Activated CD8-positive, alpha-beta memory T cell treated with anti-CD3 and anti-CD28 coated beads, Interleukin-2, amount 10 ng/mL, durations not matched to agents 7 days and 5 days (primary cell): Measurements from ENCODE around the gene TMEM168. TPM values are rescaled to one million over a fixed set of nuclear protein-coding genes. Genes with fewer than 3 reads are reported as not detected.
"Not testable (repeated sequence)": the region's sequence is repeated elsewhere in the genome, so short reads cannot be mapped to it uniquely, and the experiment has no call there.

Experiments used
- ATAC-seq: fragments of 150-1000 bp; cut with Tn5 transposase; one replicate; pipeline ENCODE4 v1.10.0; 2021; ENCODE audit warnings: moderate library complexity
- CTCF ChIA-PET: fragments of 350-600 bp; sonication (Branson Sonifier 250); formaldehyde crosslinking; loops from one replicate; lab custom pipeline; 2021; ENCODE audit warnings: antibody characterized with exemption; lab: Charles Lee
- DNase-seq: peaks from one replicate; pipeline ENCODE4 v3.0.0-alpha.2; 2020
- H3K27ac Mint-ChIP-seq: one replicate; pipeline ENCODE4 v1.8.0; 2021; ENCODE audit warnings: mild to moderate bottlenecking, mixed read lengths
- H3K27me3 Mint-ChIP-seq: one replicate; pipeline ENCODE4 v1.8.0; 2021; ENCODE audit warnings: mixed read lengths
- H3K36me3 Mint-ChIP-seq: one replicate; pipeline ENCODE4 v1.8.0; 2021; ENCODE audit warnings: mild to moderate bottlenecking, mixed read lengths
- H3K4me1 Mint-ChIP-seq: one replicate; pipeline ENCODE4 v1.8.0; 2021; ENCODE audit warnings: mixed read lengths
- H3K4me3 Mint-ChIP-seq: one replicate; pipeline ENCODE4 v1.8.0; 2021; ENCODE audit warnings: mild to moderate bottlenecking, moderate library complexity, mixed read lengths
- H3K9me3 Mint-ChIP-seq: one replicate; pipeline ENCODE4 v1.8.0; 2022; ENCODE audit warnings: low read depth, mixed read lengths
- total RNA-seq, 2 experiments: library from RNA; stranded (reverse); gene quantifications; one replicate each; pipeline ENCODE4 v1.2.3, GENCODE V29; 2021

Gene TMEM168
- total RNA-seq, 2 experiments from 2014 or later = 14.8 to 18.0 TPM

DNA sequence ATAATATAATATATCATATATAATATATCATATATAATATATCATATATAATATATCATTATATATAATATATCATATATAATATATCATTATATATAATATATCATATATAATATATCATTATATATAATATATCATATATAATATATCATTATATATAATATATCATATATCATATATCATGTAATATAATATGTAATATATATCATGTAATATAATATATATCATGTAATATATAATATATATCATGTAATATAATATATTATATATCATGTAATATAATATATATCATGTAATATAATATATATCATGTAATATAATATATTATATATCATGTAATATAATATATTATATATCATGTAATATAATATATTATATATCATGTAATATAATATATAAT is 6.4 kb upstream of the TMEM168 start:
- H3K9me3 Mint-ChIP-seq, DNase-seq, H3K27me3 Mint-ChIP-seq, ATAC-seq, H3K27ac Mint-ChIP-seq, H3K4me1 Mint-ChIP-seq, CTCF ChIA-PET, H3K4me3 Mint-ChIP-seq, H3K36me3 Mint-ChIP-seq: not testable (repeated sequence)

- no peaks in the 10 kb centered on the region for H3K9me3 Mint-ChIP-seq
- H3K27ac Mint-ChIP-seq = no peak overlapping the region
- no peak overlapping the region for H3K4me3 Mint-ChIP-seq
- ATAC-seq = no peak
- H3K36me3 Mint-ChIP-seq = peaks cover 7% of the 10 kb centered on the region
- DNase-seq = no peak
- H3K4me1 Mint-ChIP-seq = peaks cover 33% of the 10 kb centered on the region
- H3K27me3 Mint-ChIP-seq = no peaks in the 10 kb centered on the region
- CTCF ChIA-PET = no interaction called here
These were observed 2.2 kb upstream of the TMEM168 start for GRCh38 chr7:112792441-112792840.

GRCh38 chr7:112791465-112792168 is 1.4 kb upstream of the TMEM168 start:
- Mint-ChIP-seq H3K4me1 (peaks cover 37% of the 10 kb centered on the region), H3K27me3 (no peaks in the 10 kb centered on the region), H3K36me3 (peaks cover 10% of the 10 kb centered on the region), H3K9me3 (no peaks in the 10 kb centered on the region), H3K27ac (no peak overlapping the region), H3K4me3 (no peak overlapping the region)
- ATAC-seq = no peak
- DNase-seq = no peak
- CTCF ChIA-PET = no interaction called here

DNA sequence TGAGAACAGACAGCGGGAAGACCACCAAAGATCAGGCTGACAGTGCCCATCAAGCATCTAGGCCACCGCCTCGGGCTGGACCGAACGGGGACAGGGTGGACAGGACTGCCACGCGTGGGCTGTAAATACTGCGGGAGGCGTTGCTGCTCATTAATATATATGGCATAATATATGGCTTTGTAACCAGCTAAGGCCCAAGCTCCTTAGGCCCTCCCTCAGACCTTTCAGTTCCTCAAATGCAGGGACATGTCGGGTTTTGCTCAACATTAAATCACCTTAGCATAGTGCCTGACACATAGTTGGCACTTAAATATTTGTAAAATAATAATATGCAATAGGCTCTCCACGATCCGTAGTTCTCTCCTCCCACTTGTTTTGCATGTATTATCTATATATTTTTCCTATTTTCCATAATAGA is 402 bp upstream of the TMEM168 start:
- H3K36me3 Mint-ChIP-seq = peaks cover 11% of the 10 kb centered on the region
- peak overlapping the region; percentile 93 for H3K4me3 Mint-ChIP-seq
- peaks cover 39% of the 10 kb centered on the region for H3K4me1 Mint-ChIP-seq
- DNase-seq (no peak), ATAC-seq (no peak)
- CTCF ChIA-PET = interaction anchor here (1.4 to 2.0 kb wide), 2 partner anchors 11 to 22 kb away, joined by 3 to 6 read pairs; no protein-coding TSS in a partner anchor
- H3K9me3 Mint-ChIP-seq = no peaks in the 10 kb centered on the region
- H3K27me3 Mint-ChIP-seq = no peaks in the 10 kb centered on the region
- H3K27ac Mint-ChIP-seq = peak overlapping the region; percentile 85

- CTCF ChIA-PET = interaction anchor here (1.4 to 2.0 kb wide), 2 partner anchors 10 to 21 kb away, joined by 3 to 6 read pairs; no protein-coding TSS in a partner anchor
- peaks cover 14% of the 10 kb centered on the region for H3K36me3 Mint-ChIP-seq
- H3K4me1 Mint-ChIP-seq = peaks cover 36% of the 10 kb centered on the region
- no peaks in the 10 kb centered on the region for H3K27me3 Mint-ChIP-seq
- no peak for ATAC-seq
- peak overlapping the region; percentile 85 for H3K27ac Mint-ChIP-seq
- DNase-seq = no peak
- H3K9me3 Mint-ChIP-seq = no peaks in the 10 kb centered on the region
- peak overlapping the region; percentile 93 for H3K4me3 Mint-ChIP-seq
These were observed 758 bp downstream of the TMEM168 start for GRCh38 chr7:112789453-112789816.

GRCh38 chr7:112788778-112789343 is 1.3 kb downstream of the TMEM168 start:
- DNase-seq = no peak

DNA sequence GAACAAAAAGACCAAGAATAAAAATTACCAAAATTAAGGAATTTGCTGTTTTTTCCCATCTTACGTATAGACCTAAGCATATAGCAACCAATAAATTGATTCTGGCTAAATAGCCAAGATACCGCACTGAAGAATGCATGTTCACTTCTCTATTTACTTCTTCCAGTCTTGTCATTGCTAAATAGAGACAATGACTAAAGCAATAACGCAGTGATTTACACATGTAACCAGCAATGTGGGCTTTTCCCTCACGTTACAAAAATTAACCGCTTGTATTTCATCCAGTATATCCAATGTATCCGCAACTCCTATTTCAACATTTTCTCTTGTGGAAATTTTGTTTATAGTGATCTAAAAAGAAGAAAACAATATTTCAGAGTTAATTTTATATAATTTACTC is 5.6 kb downstream of the TMEM168 start:
- no peaks in the 10 kb centered on the region for H3K9me3 Mint-ChIP-seq
- CTCF ChIA-PET = no interaction called here
- DNase-seq (no peak), ATAC-seq (no peak)
- no peaks in the 10 kb centered on the region for H3K27me3 Mint-ChIP-seq
- H3K4me1 Mint-ChIP-seq = peaks cover 52% of the 10 kb centered on the region
- H3K4me3 Mint-ChIP-seq = no peak overlapping the region
- H3K27ac Mint-ChIP-seq = no peak overlapping the region
- H3K36me3 Mint-ChIP-seq = peaks cover 41% of the 10 kb centered on the region

More at GRCh38 chr7:112788778-112789343, 1.3 kb downstream of the TMEM168 start:
- Mint-ChIP-seq H3K4me3 (peak overlapping the region; percentile 93), H3K9me3 (no peaks in the 10 kb centered on the region), H3K27me3 (no peaks in the 10 kb centered on the region), H3K36me3 (peaks cover 20% of the 10 kb centered on the region), H3K27ac (peak overlapping the region; percentile 10), H3K4me1 (peaks cover 39% of the 10 kb centered on the region)
- no peak for ATAC-seq
- CTCF ChIA-PET = interaction anchor here (2.0 kb wide), 1 partner anchor 9 kb away, joined by 6 read pairs; no protein-coding TSS in a partner anchor

GRCh38 chr7:112782498-112782897 is 7.7 kb downstream of the TMEM168 start:
- no peaks in the 10 kb centered on the region for H3K27me3 Mint-ChIP-seq
- H3K27ac Mint-ChIP-seq = peak overlapping the region; percentile 74
- ATAC-seq (peak; percentile 96), DNase-seq (peak; percentile 63)
- H3K4me3 Mint-ChIP-seq = peak overlapping the region; percentile 37
- peaks cover 47% of the 10 kb centered on the region for H3K36me3 Mint-ChIP-seq
- H3K9me3 Mint-ChIP-seq = no peaks in the 10 kb centered on the region
- peaks cover 36% of the 10 kb centered on the region for H3K4me1 Mint-ChIP-seq
- CTCF ChIA-PET = no interaction called here

DNA sequence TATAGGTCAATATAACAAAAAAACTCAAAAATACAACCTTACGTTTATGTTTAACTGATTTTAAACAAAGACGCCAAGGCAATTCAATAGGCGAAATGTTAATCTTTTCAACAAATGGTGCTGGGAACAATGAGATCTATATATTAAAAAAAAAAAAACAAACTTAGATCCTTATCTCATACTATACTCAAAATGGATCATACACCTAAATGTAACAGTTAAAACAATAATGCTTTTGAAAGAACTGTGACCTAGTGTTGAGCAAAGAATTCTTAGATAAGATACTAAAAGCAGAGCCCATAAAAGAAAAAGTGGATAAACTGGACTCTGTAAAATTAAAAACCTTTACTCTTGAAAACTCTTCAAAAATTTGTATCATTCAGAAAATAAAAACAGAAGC is 8.6 kb downstream of the TMEM168 start:
- DNase-seq = no peak
- H3K9me3 Mint-ChIP-seq = no peaks in the 10 kb centered on the region
- peaks cover 46% of the 10 kb centered on the region for H3K36me3 Mint-ChIP-seq
- peaks cover 31% of the 10 kb centered on the region for H3K4me1 Mint-ChIP-seq
- no peak overlapping the region for H3K4me3 Mint-ChIP-seq
- no peaks in the 10 kb centered on the region for H3K27me3 Mint-ChIP-seq
- no peak for ATAC-seq
- H3K27ac Mint-ChIP-seq = peak overlapping the region; percentile 74
- CTCF ChIA-PET = no interaction called here

- peaks cover 30% of the 10 kb centered on the region for H3K4me1 Mint-ChIP-seq
- DNase-seq (no peak), ATAC-seq (no peak)
- H3K36me3 Mint-ChIP-seq = peaks cover 46% of the 10 kb centered on the region
- CTCF ChIA-PET = no interaction called here
- H3K9me3 Mint-ChIP-seq = no peaks in the 10 kb centered on the region
- no peaks in the 10 kb centered on the region for H3K27me3 Mint-ChIP-seq
- H3K27ac Mint-ChIP-seq = peak overlapping the region; percentile 5
- no peak overlapping the region for H3K4me3 Mint-ChIP-seq
These were observed 9.1 kb downstream of the TMEM168 start for GRCh38 chr7:112781110-112781509.

DNA sequence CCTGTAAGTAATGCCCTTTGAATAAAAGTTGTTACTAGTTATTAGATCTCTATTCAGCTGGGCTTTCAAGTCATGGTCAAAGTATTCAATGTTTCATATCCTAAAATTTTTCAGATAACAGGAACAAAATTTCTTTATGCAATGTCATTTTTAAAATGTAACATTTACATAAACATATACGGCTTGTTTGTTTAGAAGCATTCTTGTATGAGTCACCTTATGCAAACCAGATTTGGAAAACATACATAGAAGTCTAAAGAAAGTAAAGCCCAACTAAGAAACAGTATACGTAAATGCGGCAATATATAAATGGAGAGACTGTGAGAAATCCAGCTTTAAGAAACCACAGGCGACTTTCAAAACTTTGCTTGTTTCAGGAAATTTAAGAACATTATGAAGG is 10.5 kb downstream of the TMEM168 start:
- Mint-ChIP-seq H3K27ac (no peak overlapping the region), H3K9me3 (no peaks in the 10 kb centered on the region), H3K4me3 (no peak overlapping the region), H3K4me1 (peaks cover 30% of the 10 kb centered on the region), H3K36me3 (peaks cover 46% of the 10 kb centered on the region), H3K27me3 (no peaks in the 10 kb centered on the region)
- CTCF ChIA-PET = interaction anchor here (1.4 kb wide), 1 partner anchor 10 kb away, joined by 6 read pairs; the partner anchor contains the start of gene TMEM168
- ATAC-seq = no peak
- no peak for DNase-seq

GRCh38 chr7:112777406-112777805 is 12.8 kb downstream of the TMEM168 start:
- peaks cover 30% of the 10 kb centered on the region for H3K36me3 Mint-ChIP-seq
- CTCF ChIA-PET = no interaction called here
- no peak overlapping the region for H3K27ac Mint-ChIP-seq
- DNase-seq (no peak), ATAC-seq (no peak)
- no peak overlapping the region for H3K4me3 Mint-ChIP-seq
- no peaks in the 10 kb centered on the region for H3K9me3 Mint-ChIP-seq
- H3K4me1 Mint-ChIP-seq = peaks cover 15% of the 10 kb centered on the region
- H3K27me3 Mint-ChIP-seq = no peaks in the 10 kb centered on the region

DNA sequence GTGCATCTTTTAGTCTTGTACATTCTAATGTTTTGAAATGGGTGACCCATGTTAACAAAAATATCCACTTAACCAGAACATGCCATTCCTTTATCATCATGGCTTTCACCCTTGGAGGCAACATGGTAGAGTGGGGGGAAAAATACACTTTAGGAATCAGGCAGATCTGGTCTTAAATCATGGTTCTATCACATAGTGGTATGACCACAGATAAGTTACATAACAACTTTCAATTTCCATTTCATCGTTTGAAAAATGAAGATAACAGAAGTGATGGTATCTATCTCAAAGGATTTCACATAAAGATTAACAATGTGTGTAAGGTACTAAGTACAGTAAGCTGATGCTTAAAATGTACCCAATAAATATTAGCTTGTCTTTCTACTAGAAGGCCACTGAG is 19.0 kb downstream of the TMEM168 start:
- no peaks in the 10 kb centered on the region for H3K27me3 Mint-ChIP-seq
- ATAC-seq (no peak), DNase-seq (no peak)
- H3K27ac Mint-ChIP-seq = no peak overlapping the region
- H3K9me3 Mint-ChIP-seq = no peaks in the 10 kb centered on the region
- H3K4me3 Mint-ChIP-seq = no peak overlapping the region
- CTCF ChIA-PET = no interaction called here
- peaks cover 22% of the 10 kb centered on the region for H3K36me3 Mint-ChIP-seq
- H3K4me1 Mint-ChIP-seq = peaks cover 4% of the 10 kb centered on the region

- Mint-ChIP-seq H3K27me3 (no peaks in the 10 kb centered on the region), H3K4me1 (peaks cover 7% of the 10 kb centered on the region), H3K36me3 (peaks cover 24% of the 10 kb centered on the region), H3K27ac (no peak overlapping the region), H3K4me3 (no peak overlapping the region), H3K9me3 (no peaks in the 10 kb centered on the region)
- DNase-seq (no peak), ATAC-seq (no peak)
- CTCF ChIA-PET = no interaction called here
These were observed 20.1 kb downstream of the TMEM168 start for GRCh38 chr7:112770051-112770450.
